Measurements from ENCODE around the gene AMPD1. TPM values are rescaled to one million over a fixed set of nuclear protein-coding genes. Genes with fewer than 3 reads are reported as not detected.

AMPD1 gene
- total and polyA plus RNA-seq, 5 donors = not detected

- Histone ChIP-seq H3K9me3 (ENCODE audit: control insufficient read depth, low read length) (no peaks in the 10 kb centered on the region), H3K27me3 (ENCODE audit: control insufficient read depth, insufficient read depth) (no peaks in the 10 kb centered on the region), H3K4me1 (ENCODE audit: control insufficient read depth, insufficient read depth, low read length) (no peaks in the 10 kb centered on the region), H3K4me3 (ENCODE audit: low read length) (peak overlapping the region; percentile 53), H3K27ac (ENCODE audit: low read length) (peak overlapping the region; percentile 18)
- DNase-seq (peak; percentile 96 to 97 (median 97)), ATAC-seq (peak; percentile 100)
- intact Hi-C loops (cut with DNase I) = no loop called here
- 4% methylated on average over 45 of the region's 45 CpGs for WGBS
Observed at GRCh38 chr1:114670083-114671010, 25.0 kb downstream of the AMPD1 start.

DNA sequence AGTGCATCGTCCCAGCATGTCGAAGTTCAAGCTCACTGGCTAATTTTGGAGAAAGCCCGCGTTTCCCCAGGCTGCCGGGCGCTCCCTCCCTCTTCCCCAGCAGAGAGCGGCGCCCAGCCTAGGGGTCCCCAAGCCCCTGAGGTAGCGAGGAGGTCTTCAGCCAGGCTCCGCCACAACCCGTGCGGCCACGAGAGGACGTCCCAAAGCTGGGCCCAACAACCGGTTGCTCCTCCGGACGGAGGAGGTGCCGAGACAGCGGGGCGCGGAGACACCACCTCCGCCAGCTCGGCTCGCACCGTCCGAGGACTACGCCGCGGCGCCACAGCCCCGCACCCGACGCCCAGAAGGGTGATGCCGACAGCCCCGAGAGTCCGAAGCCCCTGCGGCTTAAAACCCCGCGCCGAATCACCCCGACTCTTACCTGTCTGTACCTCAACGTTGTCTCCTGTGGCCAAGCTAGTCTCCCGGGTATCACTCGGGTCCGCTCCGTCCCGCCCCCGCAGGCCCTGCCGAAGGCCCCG is 25.7 kb downstream of the AMPD1 start, which contains the start of gene DENND2C:
TSS of gene DENND2C (minus strand) at position 488 of the 521 bp plus-strand sequence. CDS start 44,065 bp downstream, outside the sequence.
- no peaks in the 10 kb centered on the region for H3K27me3 ChIP-seq (ENCODE audit: control insufficient read depth, insufficient read depth)
- peak; percentile 77 to 81 for ATAC-seq
- WGBS = under 1% methylated on average over 50 of the region's 50 CpGs
- DNase-seq = no peak
- H3K9me3 ChIP-seq (ENCODE audit: control insufficient read depth, low read length) = no peaks in the 10 kb centered on the region
- peak within 1 kb of the TSS; percentile 18 for H3K27ac ChIP-seq (ENCODE audit: low read length)
- no peaks in the 10 kb centered on the region for H3K4me1 ChIP-seq (ENCODE audit: control insufficient read depth, insufficient read depth, low read length)
- H3K4me3 ChIP-seq (ENCODE audit: low read length) = peak within 1 kb of the TSS; percentile 53
- intact Hi-C loops (cut with DNase I) = no loop called here

DNA sequence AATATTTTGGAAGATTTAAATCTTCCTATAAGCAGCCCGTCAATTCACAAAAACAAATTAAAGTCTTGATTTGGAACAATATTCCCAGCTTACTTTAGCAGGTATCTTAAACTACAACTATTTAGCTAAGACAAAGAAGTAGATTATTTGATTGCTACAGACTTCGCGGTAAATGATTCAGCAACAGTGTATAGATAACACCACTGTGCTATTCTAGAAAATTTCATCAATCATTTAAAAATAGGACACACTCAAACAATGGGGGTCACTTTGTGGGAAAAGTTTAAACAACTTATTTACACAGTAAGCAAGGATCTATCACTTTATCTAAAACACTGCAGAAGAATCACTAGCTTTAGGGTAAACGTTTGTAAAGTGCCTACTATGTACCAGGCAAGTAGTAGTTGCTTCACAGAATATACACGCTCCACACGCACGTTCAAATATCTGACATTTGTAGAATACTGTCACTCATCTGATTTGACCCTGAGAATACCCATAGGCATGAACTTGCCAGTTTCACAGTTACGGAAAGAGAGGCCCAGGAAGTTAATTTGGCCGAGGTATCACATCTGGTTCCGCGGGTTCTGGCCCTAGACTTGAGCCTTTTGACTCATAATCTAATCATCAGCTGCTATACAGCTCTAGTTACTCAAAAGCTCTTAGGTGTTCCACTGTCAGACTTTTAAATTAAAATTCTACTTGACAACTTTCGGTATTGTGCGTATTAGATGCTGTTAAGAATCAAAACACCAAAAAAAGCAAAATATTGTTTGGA is 26.4 kb downstream of the AMPD1 start:
- H3K9me3 ChIP-seq (ENCODE audit: control insufficient read depth, low read length) = no peaks in the 10 kb centered on the region
- H3K27ac ChIP-seq (ENCODE audit: low read length) = no peak overlapping the region
- no peaks in the 10 kb centered on the region for H3K4me1 ChIP-seq (ENCODE audit: control insufficient read depth, insufficient read depth, low read length)
- intact Hi-C loops (cut with DNase I) = no loop called here
- peak overlapping the region; percentile 53 for H3K4me3 ChIP-seq (ENCODE audit: low read length)
- 40% methylated on average over 13 of the region's 13 CpGs for WGBS
- ATAC-seq = no peak
- no peaks in the 10 kb centered on the region for H3K27me3 ChIP-seq (ENCODE audit: control insufficient read depth, insufficient read depth)
- no peak for DNase-seq

DNA sequence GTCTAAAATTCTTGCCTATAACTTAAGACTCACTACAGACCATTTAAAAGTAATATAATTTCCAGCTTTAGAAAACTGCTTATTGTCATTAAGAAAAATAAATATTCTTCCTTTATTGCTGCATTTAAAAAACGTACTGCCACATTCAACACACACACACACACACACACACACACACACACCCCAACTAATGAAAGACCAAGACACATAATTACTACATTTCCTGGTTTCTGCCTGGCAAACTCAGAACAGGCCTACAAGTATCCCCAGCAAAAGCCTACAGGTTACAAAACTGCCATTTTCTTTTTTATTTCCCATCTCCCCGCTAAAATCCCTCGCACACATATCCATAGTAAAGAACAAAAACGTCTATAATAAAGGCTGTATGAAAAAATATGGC is 27.0 kb downstream of the AMPD1 start:
- no peak for DNase-seq
- Histone ChIP-seq H3K9me3 (ENCODE audit: control insufficient read depth, low read length) (no peaks in the 10 kb centered on the region), H3K27me3 (ENCODE audit: control insufficient read depth, insufficient read depth) (no peaks in the 10 kb centered on the region), H3K4me1 (ENCODE audit: control insufficient read depth, insufficient read depth, low read length) (no peaks in the 10 kb centered on the region), H3K27ac (ENCODE audit: low read length) (no peak overlapping the region), H3K4me3 (ENCODE audit: low read length) (no peak overlapping the region)
- 88% methylated on average over 4 of the region's 4 CpGs for WGBS
- no peak for ATAC-seq
- intact Hi-C loops (cut with DNase I) = no loop called here

- 89% methylated on average over 3 of the region's 3 CpGs for WGBS
- no peak for ATAC-seq
- Histone ChIP-seq H3K27ac (ENCODE audit: low read length) (no peak overlapping the region), H3K9me3 (ENCODE audit: control insufficient read depth, low read length) (no peaks in the 10 kb centered on the region), H3K27me3 (ENCODE audit: control insufficient read depth, insufficient read depth) (no peaks in the 10 kb centered on the region), H3K4me3 (ENCODE audit: low read length) (no peak overlapping the region), H3K4me1 (ENCODE audit: control insufficient read depth, insufficient read depth, low read length) (no peaks in the 10 kb centered on the region)
- intact Hi-C loops (cut with DNase I) = no loop called here
- DNase-seq = no peak
Observed at GRCh38 chr1:114666954-114667353, 28.4 kb downstream of the AMPD1 start.

GRCh38 chr1:114660238-114660637 is 35.1 kb downstream of the AMPD1 start:
- Histone ChIP-seq H3K4me1 (ENCODE audit: control insufficient read depth, insufficient read depth, low read length) (no peaks in the 10 kb centered on the region), H3K27ac (ENCODE audit: low read length) (no peak overlapping the region), H3K9me3 (ENCODE audit: control insufficient read depth, low read length) (no peaks in the 10 kb centered on the region), H3K27me3 (ENCODE audit: control insufficient read depth, insufficient read depth) (no peaks in the 10 kb centered on the region), H3K4me3 (ENCODE audit: low read length) (no peak overlapping the region)
- 26% methylated on average over 2 of the region's 2 CpGs for WGBS
- intact Hi-C loops (cut with DNase I) = no loop called here
- DNase-seq = no peak
- peak in 1 of 2 donors; percentile 42 for ATAC-seq

DNA sequence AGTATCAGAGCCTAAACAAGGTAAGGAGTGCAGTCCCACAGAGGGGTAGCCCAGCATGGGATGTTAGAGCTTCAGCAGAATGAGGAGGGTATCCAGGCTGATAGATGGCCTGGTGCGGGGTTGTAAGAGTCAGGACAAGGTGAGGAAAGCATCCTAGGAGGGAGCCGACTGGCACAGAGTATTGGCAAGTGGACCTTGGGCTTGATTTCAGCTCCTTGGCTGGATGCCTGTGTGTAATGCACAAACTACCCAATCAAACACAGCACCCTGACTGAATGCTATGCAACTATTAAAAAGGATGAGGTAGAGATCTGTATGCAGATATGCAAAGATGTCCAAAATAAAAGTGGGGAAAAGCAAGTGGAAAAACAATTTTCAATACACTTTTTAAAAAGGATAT is 43.5 kb downstream of the AMPD1 start:
- intact Hi-C loops (cut with DNase I) = no loop called here
- WGBS = 67% methylated on average over 2 of the region's 2 CpGs
- Histone ChIP-seq H3K9me3 (ENCODE audit: control insufficient read depth, low read length) (no peaks in the 10 kb centered on the region), H3K4me1 (ENCODE audit: control insufficient read depth, insufficient read depth, low read length) (peaks cover 1% of the 10 kb centered on the region), H3K27me3 (ENCODE audit: control insufficient read depth, insufficient read depth) (no peaks in the 10 kb centered on the region), H3K4me3 (ENCODE audit: low read length) (no peak overlapping the region), H3K27ac (ENCODE audit: low read length) (no peak overlapping the region)
- no peak for DNase-seq
- no peak for ATAC-seq

DNA sequence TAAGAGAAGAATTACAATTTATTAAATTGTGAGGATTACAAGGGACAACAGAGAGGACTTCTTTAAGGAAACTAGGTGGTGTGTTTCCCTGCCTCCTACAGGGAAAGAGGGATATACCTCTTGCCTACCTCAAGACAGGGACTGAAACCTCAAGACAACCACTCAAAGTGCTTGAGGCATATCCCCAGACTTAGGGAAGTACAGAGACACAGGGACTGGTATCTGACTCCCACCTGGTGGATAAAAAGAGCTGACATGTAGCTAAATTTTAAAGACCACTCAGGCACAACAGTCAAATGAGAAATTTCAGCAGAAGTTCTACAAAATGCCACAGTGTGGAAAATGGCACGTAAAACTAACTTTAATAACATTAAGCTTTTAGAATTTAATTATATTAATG is 46.8 kb downstream of the AMPD1 start:
- ATAC-seq = no peak
- Histone ChIP-seq H3K9me3 (ENCODE audit: control insufficient read depth, low read length) (no peaks in the 10 kb centered on the region), H3K27me3 (ENCODE audit: control insufficient read depth, insufficient read depth) (no peaks in the 10 kb centered on the region), H3K4me3 (ENCODE audit: low read length) (no peak overlapping the region), H3K4me1 (ENCODE audit: control insufficient read depth, insufficient read depth, low read length) (peaks cover 1% of the 10 kb centered on the region), H3K27ac (ENCODE audit: low read length) (no peak overlapping the region)
- no peak for DNase-seq
- 95% methylated on average over 1 of the region's 1 CpG for WGBS
- intact Hi-C loops (cut with DNase I) = no loop called here

DNA sequence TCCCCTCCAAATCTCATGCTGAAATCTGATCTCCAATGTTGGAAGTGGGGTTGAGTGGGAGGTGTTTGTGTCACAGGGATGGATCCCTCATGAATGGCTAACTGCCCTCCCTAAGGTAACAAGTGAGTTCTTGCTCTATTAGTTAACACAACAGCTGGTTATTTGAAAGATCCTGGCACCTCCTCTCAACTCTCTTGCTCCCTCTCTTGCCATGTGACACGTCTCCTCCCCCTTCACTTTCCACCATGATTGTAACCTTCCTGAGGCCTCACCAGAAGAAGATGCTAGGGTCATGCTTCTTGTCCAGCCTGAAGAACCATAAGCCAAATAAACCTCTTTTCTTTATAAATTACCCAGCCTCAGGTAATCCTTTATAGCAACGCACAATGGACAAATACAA is 54.0 kb downstream of the AMPD1 start:
- Histone ChIP-seq H3K4me1 (ENCODE audit: control insufficient read depth, insufficient read depth, low read length) (no peaks in the 10 kb centered on the region), H3K27me3 (ENCODE audit: control insufficient read depth, insufficient read depth) (no peaks in the 10 kb centered on the region), H3K27ac (ENCODE audit: low read length) (no peak overlapping the region), H3K4me3 (ENCODE audit: low read length) (no peak overlapping the region), H3K9me3 (ENCODE audit: control insufficient read depth, low read length) (no peaks in the 10 kb centered on the region)
- no peak for ATAC-seq
- WGBS = 93% methylated on average over 2 of the region's 2 CpGs
- intact Hi-C loops (cut with DNase I) = no loop called here
- DNase-seq = no peak

DNA sequence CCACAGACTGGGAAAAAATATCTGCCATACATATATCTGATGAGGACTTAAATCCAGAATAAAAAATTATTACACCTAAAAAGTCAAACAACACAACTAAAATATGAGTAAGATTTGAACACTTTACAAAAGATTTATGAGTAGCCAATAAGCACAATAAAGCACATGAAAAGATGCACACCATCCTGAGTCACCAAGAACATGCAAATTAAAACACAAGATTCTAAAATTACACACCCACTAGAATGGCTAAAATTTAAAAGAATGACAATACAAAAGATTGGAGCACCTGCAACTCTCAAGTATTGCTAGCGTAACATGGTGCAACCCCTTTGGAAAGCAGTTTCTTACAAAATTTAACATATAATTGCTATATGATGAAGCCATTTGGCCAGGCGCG is 56.4 kb downstream of the AMPD1 start:
- Histone ChIP-seq H3K27me3 (ENCODE audit: control insufficient read depth, insufficient read depth) (no peaks in the 10 kb centered on the region), H3K4me3 (ENCODE audit: low read length) (no peak overlapping the region), H3K4me1 (ENCODE audit: control insufficient read depth, insufficient read depth, low read length) (no peaks in the 10 kb centered on the region), H3K9me3 (ENCODE audit: control insufficient read depth, low read length) (no peaks in the 10 kb centered on the region), H3K27ac (ENCODE audit: low read length) (no peak overlapping the region)
- intact Hi-C loops (cut with DNase I) = no loop called here
- DNase-seq (no peak), ATAC-seq (no peak)
- 69% methylated on average over 3 of the region's 3 CpGs for WGBS

DNA sequence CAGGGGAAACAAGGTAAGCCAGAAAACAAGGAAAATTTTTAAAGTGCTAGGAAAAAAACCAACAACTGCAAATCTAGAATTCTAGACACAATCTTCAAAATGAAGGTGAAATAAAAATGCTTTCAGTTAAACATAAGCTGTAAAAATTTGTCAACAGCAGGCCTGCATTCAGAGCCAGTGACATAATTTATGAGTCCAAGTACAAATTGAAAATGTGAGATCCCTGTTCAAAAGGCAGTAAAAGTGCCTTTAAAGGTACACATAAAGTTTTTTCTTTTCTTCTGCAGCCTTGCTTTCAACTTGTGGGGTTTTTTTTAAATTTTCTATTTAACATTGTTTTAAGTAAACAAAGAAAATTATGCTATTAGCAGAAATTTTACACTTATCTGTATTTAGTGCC is 62.9 kb downstream of the AMPD1 start:
- H3K9me3 ChIP-seq (ENCODE audit: control insufficient read depth, low read length) = no peaks in the 10 kb centered on the region
- intact Hi-C loops (cut with DNase I) = no loop called here
- H3K4me1 ChIP-seq (ENCODE audit: control insufficient read depth, insufficient read depth, low read length) = no peaks in the 10 kb centered on the region
- no peak for DNase-seq
- no peak overlapping the region for H3K4me3 ChIP-seq (ENCODE audit: low read length)
- no peaks in the 10 kb centered on the region for H3K27me3 ChIP-seq (ENCODE audit: control insufficient read depth, insufficient read depth)
- H3K27ac ChIP-seq (ENCODE audit: low read length) = no peak overlapping the region
- ATAC-seq = no peak
